Measurements from ENCODE around the gene BORCS8. TPM values are rescaled to one million over a fixed set of nuclear protein-coding genes. Genes with fewer than 3 reads are reported as not detected.
A peak's percentile ranks its signal among the peaks of the same experiment; 100 is the strongest.

The BORCS8 gene
- total RNA-seq, result 26.4 to 28.4 TPM (median 26.7 TPM) in 3 replicates

DNA sequence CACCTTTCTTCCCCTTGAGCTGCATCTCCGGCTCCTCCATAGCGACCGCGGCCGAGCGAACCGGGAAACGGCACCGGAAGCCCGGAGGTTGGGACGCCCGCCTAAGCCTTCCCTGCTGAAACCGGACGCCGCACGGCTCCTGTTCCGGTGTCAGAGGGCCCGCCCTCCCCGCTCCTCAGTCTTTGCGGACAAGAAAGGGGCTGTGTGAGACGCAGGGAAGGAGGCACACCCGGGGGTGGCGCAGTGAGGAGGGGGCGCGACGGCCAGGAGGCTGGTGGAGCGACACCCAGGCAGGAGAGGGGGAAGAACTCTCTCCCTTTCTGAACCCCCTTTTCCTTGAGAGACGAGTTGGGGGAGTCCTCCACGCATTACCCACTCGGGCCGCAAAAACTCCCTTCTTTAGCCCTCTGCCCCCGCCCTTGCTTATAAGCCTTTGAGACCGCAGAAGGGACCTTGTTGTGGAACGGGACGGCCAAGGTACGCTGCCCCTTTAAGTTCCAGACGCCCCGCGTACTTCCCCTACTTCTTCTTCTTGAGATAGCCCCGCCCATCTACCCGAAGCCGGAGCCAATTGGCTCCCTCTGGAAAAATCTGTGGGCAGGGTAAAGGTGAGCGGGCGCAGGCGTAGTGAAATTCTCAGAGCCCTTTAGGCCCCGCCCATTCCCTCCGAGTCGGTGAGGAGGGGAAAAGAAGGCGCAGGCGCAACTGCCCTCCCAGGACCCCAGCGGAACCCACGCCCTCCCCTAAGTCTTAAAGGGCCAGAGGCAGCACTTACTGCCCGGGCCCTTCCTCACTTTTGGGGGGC lies at the start of gene BORCS8, which contains the start of gene RFXANK:
BORCS8 (minus strand) TSS at position 75 of the 805 bp plus-strand sequence; CDS start at position 40, 35 bp downstream.
RFXANK (plus strand) TSS at position 181 of the 805 bp plus-strand sequence. CDS start 1,689 bp downstream, outside the sequence.
- no peaks in the 10 kb centered on the region for H3K9me3 Mint-ChIP-seq
- peaks cover 6% of the 10 kb centered on the region for H3K36me3 Mint-ChIP-seq
- H3K27ac Mint-ChIP-seq, result peak within 1 kb of the TSS; percentile 99
- peak; percentile 97 to 99 for DNase-seq (ENCODE audit: low spot score in 2 of 2, unreplicated experiment in 2 of 2)
- no peaks in the 10 kb centered on the region for H3K27me3 Mint-ChIP-seq (ENCODE audit: low read depth)
- H3K4me1 Mint-ChIP-seq, result peaks cover 31% of the 10 kb centered on the region
- TF ChIP-seq, protein P1, sequence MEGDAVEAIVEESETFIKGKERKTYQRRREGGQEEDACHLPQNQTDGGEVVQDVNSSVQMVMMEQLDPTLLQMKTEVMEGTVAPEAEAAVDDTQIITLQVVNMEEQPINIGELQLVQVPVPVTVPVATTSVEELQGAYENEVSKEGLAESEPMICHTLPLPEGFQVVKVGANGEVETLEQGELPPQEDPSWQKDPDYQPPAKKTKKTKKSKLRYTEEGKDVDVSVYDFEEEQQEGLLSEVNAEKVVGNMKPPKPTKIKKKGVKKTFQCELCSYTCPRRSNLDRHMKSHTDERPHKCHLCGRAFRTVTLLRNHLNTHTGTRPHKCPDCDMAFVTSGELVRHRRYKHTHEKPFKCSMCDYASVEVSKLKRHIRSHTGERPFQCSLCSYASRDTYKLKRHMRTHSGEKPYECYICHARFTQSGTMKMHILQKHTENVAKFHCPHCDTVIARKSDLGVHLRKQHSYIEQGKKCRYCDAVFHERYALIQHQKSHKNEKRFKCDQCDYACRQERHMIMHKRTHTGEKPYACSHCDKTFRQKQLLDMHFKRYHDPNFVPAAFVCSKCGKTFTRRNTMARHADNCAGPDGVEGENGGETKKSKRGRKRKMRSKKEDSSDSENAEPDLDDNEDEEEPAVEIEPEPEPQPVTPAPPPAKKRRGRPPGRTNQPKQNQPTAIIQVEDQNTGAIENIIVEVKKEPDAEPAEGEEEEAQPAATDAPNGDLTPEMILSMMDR (IDR thresholded peaks at IDR 0.05; ENCODE audit: unreplicated experiment), result no peak
- peak within 1 kb of the TSS; percentile 98 for H3K4me3 Mint-ChIP-seq

DNA sequence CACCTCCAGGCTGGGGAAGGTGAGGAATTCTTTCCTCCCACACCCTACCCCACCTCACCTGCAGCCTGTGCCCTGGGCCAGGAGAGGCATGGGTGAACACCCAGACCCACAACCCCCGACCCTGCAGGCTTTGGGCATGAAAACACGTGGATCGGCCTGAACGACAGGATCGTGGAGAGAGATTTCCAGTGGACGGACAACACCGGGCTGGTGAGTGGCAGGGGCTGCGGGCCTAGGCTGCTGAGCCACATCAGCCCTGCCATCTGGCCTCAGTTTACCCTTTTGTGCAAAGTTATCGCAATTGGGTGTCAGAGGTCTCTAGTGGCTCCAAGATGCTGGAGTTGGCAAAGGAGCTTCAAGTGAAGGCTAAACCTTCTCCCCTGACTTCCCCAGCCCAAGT lies 48.5 kb upstream of the BORCS8 start:
- TF ChIP-seq, protein P1 (IDR thresholded peaks at IDR 0.05; ENCODE audit: unreplicated experiment), result no peak
- no peak for DNase-seq (ENCODE audit: low spot score in 2 of 2, unreplicated experiment in 2 of 2)
- Mint-ChIP-seq H3K9me3 (peaks cover 7% of the 10 kb centered on the region), H3K4me3 (no peak overlapping the region), H3K27me3 (ENCODE audit: low read depth) (peaks cover 21% of the 10 kb centered on the region), H3K36me3 (no peaks in the 10 kb centered on the region), H3K4me1 (no peaks in the 10 kb centered on the region), H3K27ac (no peak overlapping the region)

DNA sequence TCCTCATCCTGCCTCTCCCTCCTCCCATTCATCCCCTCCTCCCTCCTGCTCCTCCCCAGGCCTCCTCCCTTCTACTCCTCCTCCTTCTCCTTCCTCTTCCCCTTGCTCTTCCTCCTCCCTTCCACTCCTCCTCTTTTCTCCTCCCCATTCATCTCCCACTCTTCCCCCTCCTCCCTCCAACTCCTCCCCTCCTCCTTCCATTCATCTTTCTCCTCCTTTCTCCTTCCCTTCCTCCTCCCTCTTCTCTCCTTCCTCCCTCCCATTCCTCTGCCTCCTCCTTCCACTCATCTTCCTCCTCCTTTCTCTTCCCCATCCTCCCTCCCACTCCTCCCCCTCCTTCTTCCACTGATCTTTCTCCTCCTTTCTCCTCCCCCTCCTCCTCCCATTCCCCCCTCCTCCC lies 47.7 kb upstream of the BORCS8 start:
- peaks cover 21% of the 10 kb centered on the region for H3K27me3 Mint-ChIP-seq (ENCODE audit: low read depth)
- peaks cover 7% of the 10 kb centered on the region for H3K9me3 Mint-ChIP-seq
- no peak for DNase-seq (ENCODE audit: low spot score in 2 of 2, unreplicated experiment in 2 of 2)
- no peak overlapping the region for H3K27ac Mint-ChIP-seq
- H3K4me3 Mint-ChIP-seq, result no peak overlapping the region
- no peaks in the 10 kb centered on the region for H3K36me3 Mint-ChIP-seq
- no peaks in the 10 kb centered on the region for H3K4me1 Mint-ChIP-seq
- TF ChIP-seq, protein P1 (IDR thresholded peaks at IDR 0.05; ENCODE audit: unreplicated experiment), result no peak

DNA sequence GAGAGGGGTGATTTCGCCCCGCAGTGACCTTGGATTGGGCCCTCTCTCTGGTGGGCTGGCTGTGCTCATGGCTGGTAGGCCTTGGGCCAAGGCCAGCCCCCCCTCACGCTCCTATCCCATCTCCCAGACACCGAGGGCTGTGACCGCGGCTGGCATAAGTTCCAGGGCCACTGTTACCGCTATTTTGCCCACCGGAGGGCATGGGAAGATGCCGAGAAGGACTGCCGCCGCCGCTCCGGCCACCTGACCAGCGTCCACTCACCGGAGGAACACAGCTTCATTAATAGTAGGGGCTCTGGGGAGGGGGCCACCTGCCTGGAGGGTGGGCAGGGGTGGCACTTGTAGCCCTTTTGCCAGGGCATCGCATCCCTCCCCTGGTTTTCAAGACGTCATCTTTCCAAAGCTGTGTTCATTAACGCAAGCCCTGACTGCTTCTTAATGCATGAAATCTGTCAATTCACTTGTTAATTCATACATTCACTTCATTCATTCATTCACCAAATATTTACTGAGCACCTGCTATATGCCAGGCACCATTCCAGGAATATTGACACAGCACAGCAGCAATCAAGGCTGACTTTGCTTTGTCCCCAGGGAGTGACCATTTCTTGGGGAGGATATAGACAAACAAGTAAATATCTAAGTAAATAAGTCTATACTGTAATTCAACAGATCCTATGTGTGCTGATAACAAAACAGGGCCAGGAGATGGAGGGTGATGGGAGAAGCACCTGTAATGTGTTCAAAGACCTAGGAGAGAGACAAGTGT lies 46.4 kb upstream of the BORCS8 start:
- no peak for DNase-seq (ENCODE audit: low spot score in 2 of 2, unreplicated experiment in 2 of 2)
- no peaks in the 10 kb centered on the region for H3K4me1 Mint-ChIP-seq
- H3K27ac Mint-ChIP-seq, result no peak overlapping the region
- no peak overlapping the region for H3K4me3 Mint-ChIP-seq
- peaks cover 12% of the 10 kb centered on the region for H3K9me3 Mint-ChIP-seq
- H3K27me3 Mint-ChIP-seq (ENCODE audit: low read depth), result peaks cover 24% of the 10 kb centered on the region
- TF ChIP-seq, protein P1 (IDR thresholded peaks at IDR 0.05; ENCODE audit: unreplicated experiment), result no peak
- H3K36me3 Mint-ChIP-seq, result no peaks in the 10 kb centered on the region

DNA sequence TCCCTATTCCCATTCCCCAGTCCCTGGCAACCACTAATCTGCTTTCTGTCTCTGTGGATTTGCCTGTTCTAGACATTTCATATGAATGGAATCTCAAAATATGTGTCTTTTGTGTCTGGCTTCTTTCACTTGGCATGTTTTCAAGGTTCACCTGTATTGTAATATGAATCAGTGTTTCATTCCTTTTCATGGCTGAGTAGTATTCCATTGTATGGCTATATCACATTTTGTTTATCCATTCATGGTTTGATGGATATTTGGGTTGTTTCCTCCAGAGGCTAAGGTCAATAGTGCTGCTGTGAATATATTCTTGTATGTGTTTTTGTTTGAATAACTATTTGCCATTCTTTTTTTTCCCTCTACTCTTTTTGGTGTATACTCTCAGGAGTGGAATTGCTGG lies 44.2 kb upstream of the BORCS8 start:
- no peak overlapping the region for H3K27ac Mint-ChIP-seq
- H3K4me3 Mint-ChIP-seq, result no peak overlapping the region
- TF ChIP-seq, protein P1 (IDR thresholded peaks at IDR 0.05; ENCODE audit: unreplicated experiment), result no peak
- no peaks in the 10 kb centered on the region for H3K36me3 Mint-ChIP-seq
- no peaks in the 10 kb centered on the region for H3K4me1 Mint-ChIP-seq
- H3K9me3 Mint-ChIP-seq, result peaks cover 13% of the 10 kb centered on the region
- no peak for DNase-seq (ENCODE audit: low spot score in 2 of 2, unreplicated experiment in 2 of 2)
- peaks cover 27% of the 10 kb centered on the region for H3K27me3 Mint-ChIP-seq (ENCODE audit: low read depth)

Measured in mesothelial cell of epicardium (in vitro differentiated cells).